IPS-18a (cell line): Measurements from ENCODE around the gene NIN.

ENCODE experiments used
- H3K27ac ChIP-seq: one replicate; pipeline ENCODE4 v1.5.1; 2013; ENCODE audit warnings: low read length
- H3K27me3 ChIP-seq: one replicate; pipeline ENCODE4 v1.6.1; 2013; ENCODE audit warnings: mild to moderate bottlenecking, low read length; ENCODE audit not compliant: control insufficient read depth, insufficient read depth
- H3K36me3 ChIP-seq: one replicate; pipeline ENCODE4 v1.6.1; 2013; ENCODE audit warnings: low read depth, low read length; ENCODE audit not compliant: control insufficient read depth
- H3K4me1 ChIP-seq: one replicate; pipeline ENCODE4 v1.6.1; 2013; ENCODE audit warnings: low read depth, low read length; ENCODE audit not compliant: control insufficient read depth
- H3K4me3 ChIP-seq: one replicate; pipeline ENCODE4 v1.5.1; 2013; ENCODE audit warnings: low read length
- H3K9ac ChIP-seq: one replicate; pipeline ENCODE4 v1.6.1; 2013; ENCODE audit warnings: mild to moderate bottlenecking, low read length, moderate library complexity
- H3K9me3 ChIP-seq: one replicate; pipeline ENCODE4 v1.6.1; 2013; ENCODE audit warnings: low read depth, low read length; ENCODE audit not compliant: control insufficient read depth

NIN gene

DNA sequence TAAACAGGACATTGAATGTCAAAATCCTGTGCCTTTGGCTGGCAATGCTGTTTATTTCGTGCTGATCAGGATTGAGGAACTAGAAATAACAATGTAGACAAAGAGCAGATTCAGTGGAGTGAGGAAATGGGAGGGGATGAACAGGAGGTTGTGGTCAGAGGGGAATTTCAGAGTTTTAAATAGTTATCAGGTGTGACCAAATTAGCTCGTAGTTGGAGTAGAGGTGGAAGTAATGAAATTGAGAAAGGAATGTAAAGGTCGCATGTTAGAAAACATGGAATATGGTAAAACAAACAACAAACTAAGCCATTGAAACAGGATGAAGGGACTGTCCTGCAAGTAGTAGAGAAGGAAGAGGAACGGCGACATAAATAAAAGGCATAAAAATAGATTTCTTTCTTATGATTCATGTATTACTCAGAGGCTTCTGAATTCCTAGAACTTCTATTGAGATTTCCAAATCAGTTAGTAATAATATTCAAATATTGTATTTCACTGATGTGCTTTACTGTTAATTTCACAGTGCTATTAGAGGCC, 153.4 kb downstream of the NIN start:
- Histone ChIP-seq H3K27me3 (no peaks in the 10 kb centered on the region), H3K4me1 (no peaks in the 10 kb centered on the region), H3K36me3 (no peaks in the 10 kb centered on the region), H3K4me3 (no peak overlapping the region), H3K9me3 (no peaks in the 10 kb centered on the region), H3K9ac (no peak overlapping the region), H3K27ac (no peak overlapping the region)

DNA sequence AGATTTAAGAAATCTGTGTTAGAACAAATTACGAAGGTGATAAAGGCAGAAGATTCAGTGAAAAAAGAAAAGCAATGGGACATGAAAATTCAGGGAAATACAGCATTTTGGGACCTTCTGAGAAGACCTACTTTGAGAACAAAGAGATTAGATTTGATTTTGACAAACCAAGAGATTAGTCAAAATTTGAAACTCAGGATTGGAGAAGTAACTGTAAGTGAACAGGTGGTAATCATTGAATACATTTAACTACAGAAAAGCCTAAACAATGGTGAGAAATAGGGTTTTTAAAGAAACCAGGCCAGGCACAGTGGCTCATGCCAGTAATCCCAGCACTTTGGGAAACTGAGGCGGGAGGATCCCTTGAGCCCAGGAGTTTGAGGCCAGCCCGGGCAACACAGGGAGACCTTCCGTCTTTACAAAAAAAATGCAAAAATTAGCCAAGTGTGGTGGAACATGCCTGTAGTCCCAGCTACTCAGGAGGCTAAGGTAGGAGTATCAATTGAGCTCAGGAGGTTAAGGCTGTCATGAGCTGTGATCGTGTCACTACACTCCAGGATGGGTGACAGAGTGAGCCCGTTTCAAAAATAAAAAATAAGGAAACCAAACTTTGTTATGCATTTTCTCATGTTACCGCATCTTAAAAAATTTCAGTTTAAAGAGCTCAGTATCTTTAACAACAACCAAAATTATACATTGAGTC, 154.0 kb downstream of the NIN start:
- no peak overlapping the region for H3K4me3 ChIP-seq
- H3K27me3 ChIP-seq = no peaks in the 10 kb centered on the region
- H3K9ac ChIP-seq = no peak overlapping the region
- H3K27ac ChIP-seq = no peak overlapping the region
- no peaks in the 10 kb centered on the region for H3K36me3 ChIP-seq
- H3K4me1 ChIP-seq = no peaks in the 10 kb centered on the region
- H3K9me3 ChIP-seq = no peaks in the 10 kb centered on the region

GRCh38 chr14:50675597-50675996, 155.4 kb downstream of the NIN start:
- Histone ChIP-seq H3K27ac (no peak overlapping the region), H3K27me3 (no peaks in the 10 kb centered on the region), H3K4me1 (peaks cover 5% of the 10 kb centered on the region), H3K4me3 (no peak overlapping the region), H3K36me3 (no peaks in the 10 kb centered on the region), H3K9me3 (no peaks in the 10 kb centered on the region), H3K9ac (no peak overlapping the region)

DNA sequence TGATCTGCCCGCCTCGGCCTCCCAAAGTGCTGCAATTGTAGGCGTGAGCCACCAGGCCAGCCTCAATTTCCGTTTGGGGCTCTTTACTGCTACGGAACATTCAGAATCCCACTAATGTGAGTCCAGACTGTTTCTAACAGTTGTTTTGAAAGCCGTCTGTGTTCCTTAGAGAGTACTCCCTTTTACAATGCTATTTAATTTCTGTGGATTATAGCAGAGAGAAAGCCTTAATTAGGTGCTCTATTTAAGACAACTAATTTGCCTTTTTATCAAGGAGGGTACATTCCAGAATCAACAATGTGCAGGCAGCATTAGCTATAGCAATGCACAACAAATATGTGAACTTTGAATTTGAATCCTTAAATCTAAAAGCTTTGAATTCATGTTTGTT, 160.1 kb downstream of the NIN start:
- Histone ChIP-seq H3K27ac (no peak overlapping the region), H3K4me1 (peaks cover 33% of the 10 kb centered on the region), H3K27me3 (no peaks in the 10 kb centered on the region), H3K36me3 (no peaks in the 10 kb centered on the region), H3K4me3 (no peak overlapping the region), H3K9ac (peak overlapping the region; percentile 84), H3K9me3 (no peaks in the 10 kb centered on the region)

DNA sequence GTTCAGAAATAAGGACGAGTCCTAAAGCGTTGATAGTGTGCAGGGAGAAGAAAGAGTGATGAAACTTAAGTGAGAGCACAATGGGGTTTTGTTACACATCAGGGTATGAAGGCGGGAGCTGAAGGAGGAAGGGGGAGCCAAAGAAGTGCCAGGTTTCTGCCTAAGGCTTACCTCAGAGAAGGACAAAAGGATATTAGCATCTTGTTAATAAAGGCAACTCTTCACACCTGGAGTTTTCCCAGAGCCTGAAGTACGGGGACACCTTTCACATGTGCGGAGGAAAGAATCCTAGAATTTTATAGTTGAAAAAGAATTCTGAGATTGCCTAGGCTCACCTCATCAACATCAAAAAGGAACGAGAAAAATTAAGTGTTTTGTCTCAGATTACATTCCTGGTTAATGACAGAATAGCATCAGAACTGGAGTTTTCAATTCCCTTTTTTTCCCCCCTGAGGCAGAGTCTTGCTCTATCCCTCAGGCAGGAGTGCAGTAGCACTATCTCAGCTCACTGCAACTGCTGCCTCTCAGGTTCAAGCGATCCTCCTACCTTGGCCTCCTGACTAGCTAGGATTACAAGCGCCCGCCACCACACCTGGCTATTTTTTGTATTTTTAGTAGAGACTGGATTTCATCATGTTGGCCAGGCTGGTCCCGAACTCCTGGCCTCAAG, 160.6 kb downstream of the NIN start:
- H3K4me3 ChIP-seq = peak overlapping the region; percentile 37
- no peaks in the 10 kb centered on the region for H3K9me3 ChIP-seq
- H3K36me3 ChIP-seq = no peaks in the 10 kb centered on the region
- peaks cover 33% of the 10 kb centered on the region for H3K4me1 ChIP-seq
- H3K27me3 ChIP-seq = no peaks in the 10 kb centered on the region
- peak overlapping the region; percentile 84 for H3K9ac ChIP-seq
- H3K27ac ChIP-seq = peak overlapping the region; percentile 36
